H1 (cell line): ENCODE data around the gene SPHKAP. TPM values are rescaled to one million over a fixed set of nuclear protein-coding genes. Genes with fewer than 3 reads are reported as not detected.

Source experiments
- CTCF ChIA-PET: fragments of 300-600 bp; sonication (Branson Sonifier 250); formaldehyde crosslinking; loops from one replicate; lab custom pipeline; 2021; ENCODE audit not compliant: partially characterized antibody; lab: Charles Lee
- POLR2A ChIA-PET: fragments of 300-600 bp; sonication (Branson Sonifier 250); formaldehyde crosslinking; loops from one replicate; lab custom pipeline; 2021; ENCODE audit warnings: inconsistent platforms; ENCODE audit not compliant: partially characterized antibody; lab: Charles Lee
- DNase-seq, 2 experiments: peaks; one replicate each; pipeline versions ENCODE4 v3.0.0 to v3.0.0-alpha.2; 2010 to 2022; ENCODE audit warnings: low spot score in 2 of 2, low read depth in 1 of 2, mixed read lengths in 1 of 2
- FAIRE-seq: peaks from 2 replicates; lab custom pipeline; 2011; peaks lifted over from hg19 to GRCh38; lab: Jason Lieb, UNC
- H2AFZ ChIP-seq: 2 replicates; pipeline ENCODE4 v1.8.1; 2012; ENCODE audit warnings: low read length, inconsistent platforms
- H2AK5ac ChIP-seq: 2 replicates; pipeline ENCODE4 v1.6.1; 2013; ENCODE audit warnings: low read depth, low read length
- H2BK120ac ChIP-seq: replicated peaks from 2 replicates; pipeline ENCODE3; 2013; ENCODE audit warnings: low read depth, low read length, inconsistent platforms
- H2BK12ac ChIP-seq: 2 replicates; pipeline ENCODE4 v1.6.1; 2013; ENCODE audit warnings: low read depth, low read length
- H2BK15ac ChIP-seq: 2 replicates; pipeline ENCODE4 v1.6.1; 2013; ENCODE audit warnings: low read length
- H2BK20ac ChIP-seq: 2 replicates; pipeline ENCODE4 v1.6.1; 2013; ENCODE audit warnings: low read length
- H2BK5ac ChIP-seq: 2 replicates; pipeline ENCODE4 v1.6.1; 2013; ENCODE audit warnings: low read depth, low read length
- H3K14ac ChIP-seq: 2 replicates; pipeline ENCODE4 v1.6.1; 2013; ENCODE audit warnings: inconsistent platforms; ENCODE audit not compliant: insufficient read length
- H3K18ac ChIP-seq: 2 replicates; pipeline ENCODE4 v1.6.1; 2013; ENCODE audit warnings: low read length; ENCODE audit errors: extremely low read depth
- H3K23ac ChIP-seq: 2 replicates; pipeline ENCODE4 v1.6.1; 2013; ENCODE audit warnings: inconsistent platforms; ENCODE audit not compliant: insufficient read length
- H3K23me2 ChIP-seq: 2 replicates; pipeline ENCODE4 v1.6.1; 2013; ENCODE audit warnings: low read depth, low read length
- H3K27ac ChIP-seq: 2 replicates; pipeline ENCODE4 v1.6.1; 2011; ENCODE audit warnings: low read depth, low read length, inconsistent platforms
- H3K27me3 ChIP-seq, 4 experiments: replicated peaks in 1 of 4; 1 replicate in 1 of 4; 2 replicates in 3 of 4; pipeline versions ENCODE4 v1.6.1 to v1.8.1; 2011 to 2013; ENCODE audit warnings: low read length in 3 of 4, mild to moderate bottlenecking in 3 of 4, inconsistent platforms in 2 of 4, mixed read lengths in 2 of 4, moderate library complexity in 1 of 4; ENCODE audit not compliant: control insufficient read depth in 3 of 4, insufficient read depth in 3 of 4; ENCODE audit errors: extremely low read depth in 1 of 4
- H3K36me3 ChIP-seq, 4 experiments: 2 replicates each; pipeline versions ENCODE4 v1.6.1 to v1.8.1; 2011 to 2013; ENCODE audit warnings: mild to moderate bottlenecking in 4 of 4, low read length in 3 of 4, moderate library complexity in 2 of 4, control low read depth in 1 of 4, inconsistent platforms in 1 of 4; ENCODE audit not compliant: insufficient read depth in 4 of 4, control insufficient read depth in 2 of 4
- H3K4ac ChIP-seq: replicated peaks from 2 replicates; pipeline ENCODE3; 2013; ENCODE audit warnings: low read length, low read depth, mixed read lengths, inconsistent platforms; ENCODE audit not compliant: insufficient read length
- H3K4me1 ChIP-seq, 4 experiments: replicated peaks in 1 of 4; 1 replicate in 1 of 4; 2 replicates in 3 of 4; pipeline versions ENCODE4 v1.6.1 to v1.8.1; 2011 to 2013; ENCODE audit warnings: low read length in 3 of 4, inconsistent platforms in 2 of 4, mixed read lengths in 1 of 4; ENCODE audit not compliant: insufficient read depth in 4 of 4, control insufficient read depth in 3 of 4
- H3K4me2 ChIP-seq, 2 experiments: 2 replicates each; pipeline versions ENCODE4 v1.6.1 to v1.8.1; 2011 to 2013; ENCODE audit warnings: low read depth in 2 of 2, low read length in 2 of 2, control low read depth in 1 of 2, inconsistent platforms in 1 of 2, mild to moderate bottlenecking in 1 of 2; ENCODE audit not compliant: insufficient read depth in 1 of 2
- H3K4me3 ChIP-seq, 4 experiments: fragments of 200-600, 300-600 bp in 1 of 4; sonication (generic), shearing (Covaris generic), sonication (Bioruptor Twin) in 1 of 4; 2 replicates each; pipeline versions ENCODE4 v1.5.1 to v1.8.1; 2011 to 2016; ENCODE audit warnings: low read length in 4 of 4, low read depth in 3 of 4, control low read depth in 2 of 4, inconsistent platforms in 2 of 4, mild to moderate bottlenecking in 2 of 4, mixed read lengths in 1 of 4, moderate library complexity in 1 of 4; ENCODE audit not compliant: insufficient read depth in 2 of 4; ENCODE audit errors: extremely low read depth in 1 of 4
- H3K56ac ChIP-seq: replicated peaks from 2 replicates; pipeline ENCODE3; 2013; ENCODE audit warnings: low read depth, mild to moderate bottlenecking, mixed read lengths, low read length, inconsistent platforms; ENCODE audit not compliant: insufficient read length
- H3K79me1 ChIP-seq: 2 replicates; pipeline ENCODE4 v1.6.1; 2013; ENCODE audit warnings: low read depth, low read length, control low read depth
- H3K79me2 ChIP-seq, 2 experiments: 2 replicates each; pipeline versions ENCODE4 v1.6.1 to v1.8.1; 2012 to 2013; ENCODE audit warnings: low read length in 2 of 2, mild to moderate bottlenecking in 2 of 2, inconsistent platforms in 1 of 2; ENCODE audit not compliant: insufficient read depth in 2 of 2, control insufficient read depth in 1 of 2
- H3K9ac ChIP-seq, 4 experiments: replicated peaks in 1 of 4; 1 replicate in 1 of 4; 2 replicates in 3 of 4; pipeline versions ENCODE4 v1.6.1 to v1.8.1; 2011 to 2013; ENCODE audit warnings: low read depth in 3 of 4, low read length in 3 of 4, control low read depth in 2 of 4, mild to moderate bottlenecking in 2 of 4, moderate library complexity in 2 of 4, inconsistent platforms in 1 of 4; ENCODE audit errors: extremely low read depth in 1 of 4
- H3K9me3 ChIP-seq, 2 experiments: 2 replicates each; pipeline versions ENCODE4 v1.6.1 to v1.8.1; 2012 to 2013; ENCODE audit warnings: mild to moderate bottlenecking in 2 of 2, moderate library complexity in 2 of 2, control low read depth in 1 of 2, inconsistent platforms in 1 of 2, low read depth in 1 of 2, low read length in 1 of 2, mixed read lengths in 1 of 2; ENCODE audit not compliant: insufficient read depth in 2 of 2
- H4K20me1 ChIP-seq, 2 experiments: replicated peaks in 1 of 2; 2 replicates each; pipeline versions ENCODE3 to v1.8.1; 2011 to 2013; ENCODE audit warnings: inconsistent platforms in 2 of 2, low read length in 2 of 2, mild to moderate bottlenecking in 1 of 2; ENCODE audit not compliant: insufficient read depth in 2 of 2, control insufficient read depth in 1 of 2
- H4K5ac ChIP-seq: 2 replicates; pipeline ENCODE4 v1.6.1; 2013; ENCODE audit warnings: low read length, low read depth, mixed read lengths, inconsistent platforms; ENCODE audit not compliant: insufficient read length
- H4K8ac ChIP-seq: 2 replicates; pipeline ENCODE4 v1.8.0; 2013; ENCODE audit warnings: mild to moderate bottlenecking, moderate library complexity, low read length, inconsistent platforms; ENCODE audit not compliant: insufficient read depth; ENCODE audit errors: extremely low read depth
- H4K91ac ChIP-seq: replicated peaks from 2 replicates; pipeline ENCODE3; 2013; ENCODE audit warnings: low read length, mixed read lengths, inconsistent platforms; ENCODE audit not compliant: insufficient read length
- ATF2 ChIP-seq: IDR thresholded peaks from 2 replicates; pipeline ENCODE4 v1.6.1; 2012; ENCODE audit warnings: low read length, inconsistent platforms
- BRCA1 ChIP-seq: IDR thresholded peaks from 2 replicates; pipeline ENCODE4 v1.6.1; 2012; ENCODE audit warnings: low read depth, low read length, improper control_type of control experiment
- CTCF ChIP-seq, 3 experiments: IDR thresholded peaks; 1 replicate in 2 of 3; 2 replicates in 1 of 3; pipeline versions ENCODE4 v1.5.1 to v1.6.1; 2011; ENCODE audit warnings: low read length in 3 of 3, mild to moderate bottlenecking in 3 of 3, inconsistent platforms in 2 of 3, low read depth in 1 of 3, moderate library complexity in 1 of 3; ENCODE audit not compliant: insufficient read depth in 1 of 3; ENCODE audit errors: control extremely low read depth in 1 of 3
- JUND ChIP-seq: IDR thresholded peaks from 2 replicates; pipeline ENCODE4 v1.6.1; 2011; ENCODE audit warnings: mild to moderate bottlenecking, improper control_type of control experiment, low read length
- KDM4A ChIP-seq: IDR thresholded peaks from one replicate; pipeline ENCODE4 v1.7.1; 2012; ENCODE audit warnings: low read depth, mild to moderate bottlenecking, moderate library complexity, low read length, inconsistent platforms; ENCODE audit not compliant: severe bottlenecking
- POU5F1 ChIP-seq: IDR thresholded peaks from 2 replicates; pipeline ENCODE4 v1.6.1; 2011; ENCODE audit warnings: low read depth, mild to moderate bottlenecking, low read length, moderate library complexity
- RNF2 ChIP-seq: fragments of 200-900, 300-1000 bp; sonication (generic); IDR thresholded peaks from 2 replicates; pipeline ENCODE4 v1.7.1; 2016; ENCODE audit warnings: borderline replicate concordance, low read depth, mild to moderate bottlenecking, antibody characterized with exemption, low read length; ENCODE audit not compliant: poor library complexity, severe bottlenecking; ENCODE audit errors: missing control alignments
- SRF ChIP-seq: IDR thresholded peaks from 2 replicates; pipeline ENCODE4 v1.6.1; 2011; ENCODE audit warnings: mild to moderate bottlenecking, low read depth, low read length, moderate library complexity
- SUZ12 ChIP-seq: fragments of 200-600 bp; sonication (generic); IDR thresholded peaks from 2 replicates; pipeline ENCODE4 v1.6.1; 2012; ENCODE audit warnings: mild to moderate bottlenecking, inconsistent platforms, low read length, moderate library complexity, mixed read lengths
- WGBS, 2 experiments: shearing (Covaris generic) in 1 of 2; methylation state at CpG; one replicate each; pipeline versions ENCODE4 v1.1.6 to v1.1.7; 2013 to 2015; ENCODE audit warnings: low lambda C conversion rate in 2 of 2, mixed read lengths in 2 of 2, inconsistent platforms in 1 of 2, low coverage in 1 of 2, missing lambda C conversion rate in 1 of 2; ENCODE audit not compliant: insufficient replicate concordance in 2 of 2, insufficient coverage in 1 of 2, insufficient read length in 1 of 2; ENCODE audit errors: extremely low coverage in 1 of 2, missing lambda C conversion rate in 1 of 2; 5-methylcytosine and 5-hydroxymethylcytosine counted together
- polyA plus RNA-seq, 7 experiments: library from polyadenylated mRNA; depleted of rRNA in 3 of 7; stranded (reverse) in 5 of 7; unstranded in 2 of 7; fragments of >200 nt in 5 of 7; fragments of 200-250 nt in 2 of 7; gene quantifications; 1 replicate in 5 of 7; 2 replicates in 1 of 7; 4 replicates in 1 of 7; pipeline versions ENCODE4 v1.2.1 to v1.2.3, GENCODE V29; 2011 to 2013; ENCODE audit warnings: missing spikeins in 2 of 7, mixed read lengths in 2 of 7
- total RNA-seq: library from RNA; stranded (reverse); fragmentation: NEBNext Ultra II Directional; extraction: Animal tissue kit (Norgen Biotek cat#: 25700); gene quantifications from 2 replicates; pipeline ENCODE4 v1.2.1, GENCODE V29; 2021

Gene SPHKAP
- total and polyA plus RNA-seq, 2 of the 8 experiments (the other 6 are each of a cell fraction or from before 2014, with no cell fraction given), result 0.02 TPM; not detected in 1

GRCh38 chr2:227996366-227996765 lies 185.1 kb downstream of the SPHKAP start:
- FAIRE-seq, result no peak
- no peak overlapping the region for H2BK20ac ChIP-seq
- no peak overlapping the region for H4K5ac ChIP-seq
- H3K9ac ChIP-seq, result no peak overlapping the region
- H2AK5ac ChIP-seq, result no peak overlapping the region
- no peak overlapping the region for H3K23ac ChIP-seq
- H4K91ac ChIP-seq, result no peak overlapping the region
- no peak overlapping the region for H3K27ac ChIP-seq
- H3K14ac ChIP-seq, result no peak overlapping the region
- H3K4ac ChIP-seq, result no peak overlapping the region
- H4K8ac ChIP-seq, result no peak overlapping the region
- H3K9me3 ChIP-seq, result no peaks in the 10 kb centered on the region
- no peaks in the 10 kb centered on the region for H3K27me3 ChIP-seq
- no peaks in the 10 kb centered on the region for H3K36me3 ChIP-seq
- no peaks in the 10 kb centered on the region for H3K79me2 ChIP-seq
- H2BK120ac ChIP-seq, result no peak overlapping the region
- no peak overlapping the region for H2BK15ac ChIP-seq
- CTCF ChIA-PET, result interaction anchor here (0.9 kb wide), 1 partner anchor 36 kb away, joined by 3 read pairs; no protein-coding TSS in a partner anchor
- H2BK12ac ChIP-seq, result no peak overlapping the region
- H2BK5ac ChIP-seq, result no peak overlapping the region
- H2AFZ ChIP-seq, result no peak overlapping the region
- POLR2A ChIA-PET, result no interaction called here
- H3K56ac ChIP-seq, result no peak overlapping the region
- 83% methylated on average over 3 of the region's 3 CpGs; no CpG with 5 or more reads in 1 of the 2 experiments for WGBS, 2 experiments
- no peak overlapping the region for H3K4me2 ChIP-seq
- H4K20me1 ChIP-seq, result no peaks in the 10 kb centered on the region
- peaks cover 0 to 3% (median 0%) of the 10 kb centered on the region in 4 experiments; a peak in 1 of 7 replicates for H3K4me1 ChIP-seq
- DNase-seq, result no peak
- H3K79me1 ChIP-seq, result no peaks in the 10 kb centered on the region
- no peaks in the 10 kb centered on the region for H3K23me2 ChIP-seq
- no peak overlapping the region for H3K4me3 ChIP-seq
- no peak overlapping the region for H3K18ac ChIP-seq
- TF ChIP-seq ATF2 (no peak), KDM4A (no peak), POU5F1 (no peak), SRF (no peak), BRCA1 (no peak), SUZ12 (no peak), JUND (no peak), CTCF (IDR thresholded peaks at IDR 0.05; ENCODE audit: control extremely low read depth in 1 of 3, insufficient read depth in 1 of 3, low read depth in 1 of 3, low read length in 3 of 3) (no peak), RNF2 (no peak)
